Transverse colon (tissue), 4 donors: Measurements from ENCODE around the gene SFXN5.

Experiments
- CTCF ChIP-seq, 5 experiments: fragments of 200-600 bp in 3 of 5; fragments of 450-650 bp in 2 of 5; sonication (generic) in 3 of 5; IDR thresholded peaks; 1 replicate in 2 of 5; 2 replicates in 3 of 5; pipeline ENCODE4 v1.5.1; 2016 to 2017; ENCODE audit warnings: antibody characterized with exemption in 5 of 5, inconsistent platforms in 3 of 5, mild to moderate bottlenecking in 2 of 5, moderate library complexity in 1 of 5
- POLR2AphosphoS5 ChIP-seq, 3 donors: sonication (generic); formaldehyde crosslinking; IDR thresholded peaks; one replicate each; pipeline ENCODE4 v1.6.1; 2016; ENCODE audit warnings: antibody characterized with exemption in 3 of 3

GRCh38 chr2:72917877-72918553 is 153.5 kb downstream of the SFXN5 start:
- TF ChIP-seq CTCF (IDR thresholded peaks at IDR 0.05): no peak
- no peak for TF ChIP-seq POLR2AphosphoS5 (IDR thresholded peaks at IDR 0.05)
